Measurements from ENCODE around the gene FLVCR2. TPM values are rescaled to one million over a fixed set of nuclear protein-coding genes. Genes with fewer than 3 reads are reported as not detected.
"Not testable (repeated sequence)": the region's sequence is repeated elsewhere in the genome, so short reads cannot be mapped to it uniquely, and the experiment has no call there.

FLVCR2 gene
- total and polyA plus RNA-seq, 2 donors (not counting 1 experiment from before 2014, with no cell fraction given): 7.0 to 7.3 TPM

- H3K79me2 ChIP-seq (ENCODE audit: control insufficient read depth, insufficient read depth, low read length): no peaks in the 10 kb centered on the region
- H3K27me3 ChIP-seq (ENCODE audit: control insufficient read depth, insufficient read depth, low read length): no peaks in the 10 kb centered on the region
- no peaks in the 10 kb centered on the region for H4K20me1 ChIP-seq (ENCODE audit: control insufficient read depth, extremely low read depth, insufficient read depth, low read length)
- no peak overlapping the region for H3K4me2 ChIP-seq (ENCODE audit: extremely low read depth, insufficient read depth, low read length)
- DNase-seq (ENCODE audit: low read depth in 2 of 2): no peak
- TF ChIP-seq EZH2 (IDR thresholded peaks at IDR 0.05; ENCODE audit: low read length, missing control alignments) (no peak), CTCF (conservative IDR thresholded peaks at IDR 0.05 in 1 of 2, IDR thresholded peaks at IDR 0.05 in 1 of 2; ENCODE audit: low read depth in 1 of 2, low read length in 2 of 2) (no peak)
- H3K4me1 ChIP-seq (ENCODE audit: control insufficient read depth, extremely low read depth, insufficient read depth, low read length): no peaks in the 10 kb centered on the region
- H3K9ac ChIP-seq (ENCODE audit: insufficient read depth, low read length): no peak overlapping the region
- H3K36me3 ChIP-seq (ENCODE audit: control insufficient read depth, insufficient read depth, low read length): no peaks in the 10 kb centered on the region
- no peak overlapping the region for H2AFZ ChIP-seq (ENCODE audit: low read length)
- H3K4me3 ChIP-seq (replicated peaks in 1 of 4; ENCODE audit: control extremely low read depth in 1 of 4, insufficient read depth in 1 of 4, low read depth in 3 of 4, low read length in 4 of 4): no peak overlapping the region
- no peaks in the 10 kb centered on the region for H3K9me3 ChIP-seq (ENCODE audit: control insufficient read depth, insufficient read depth, low read depth, low read length)
- no peak overlapping the region for H3K27ac ChIP-seq (ENCODE audit: insufficient read depth, low read length)
These were observed 13.7 kb downstream of the FLVCR2 start for GRCh38 chr14:75591987-75592575.

GRCh38 chr14:75595226-75595625, 16.8 kb downstream of the FLVCR2 start:
- H3K4me2 ChIP-seq (ENCODE audit: extremely low read depth, insufficient read depth, low read length): no peak overlapping the region
- H4K20me1 ChIP-seq (ENCODE audit: control insufficient read depth, extremely low read depth, insufficient read depth, low read length): no peaks in the 10 kb centered on the region
- H3K4me1 ChIP-seq (ENCODE audit: control insufficient read depth, extremely low read depth, insufficient read depth, low read length): no peaks in the 10 kb centered on the region
- no peaks in the 10 kb centered on the region for H3K36me3 ChIP-seq (ENCODE audit: control insufficient read depth, insufficient read depth, low read length)
- H3K9me3 ChIP-seq (ENCODE audit: control insufficient read depth, insufficient read depth, low read depth, low read length): no peaks in the 10 kb centered on the region
- no peaks in the 10 kb centered on the region for H3K79me2 ChIP-seq (ENCODE audit: control insufficient read depth, insufficient read depth, low read length)
- H3K27ac ChIP-seq (ENCODE audit: insufficient read depth, low read length): no peak overlapping the region
- no peak overlapping the region for H3K4me3 ChIP-seq (replicated peaks in 1 of 4; ENCODE audit: control extremely low read depth in 1 of 4, insufficient read depth in 1 of 4, low read depth in 3 of 4, low read length in 4 of 4)
- TF ChIP-seq EZH2 (IDR thresholded peaks at IDR 0.05; ENCODE audit: low read length, missing control alignments) (no peak), CTCF (conservative IDR thresholded peaks at IDR 0.05 in 1 of 2, IDR thresholded peaks at IDR 0.05 in 1 of 2; ENCODE audit: low read depth in 1 of 2, low read length in 2 of 2) (no peak)
- H2AFZ ChIP-seq (ENCODE audit: low read length): no peak overlapping the region
- H3K27me3 ChIP-seq (ENCODE audit: control insufficient read depth, insufficient read depth, low read length): no peaks in the 10 kb centered on the region
- DNase-seq (ENCODE audit: low read depth in 2 of 2): no peak
- H3K9ac ChIP-seq (ENCODE audit: insufficient read depth, low read length): no peak overlapping the region

- Histone ChIP-seq H3K79me2 (ENCODE audit: control insufficient read depth, insufficient read depth, low read length) (no peaks in the 10 kb centered on the region), H3K4me1 (ENCODE audit: control insufficient read depth, extremely low read depth, insufficient read depth, low read length) (no peaks in the 10 kb centered on the region), H4K20me1 (ENCODE audit: control insufficient read depth, extremely low read depth, insufficient read depth, low read length) (no peaks in the 10 kb centered on the region), H3K36me3 (ENCODE audit: control insufficient read depth, insufficient read depth, low read length) (no peaks in the 10 kb centered on the region), H3K9me3 (ENCODE audit: control insufficient read depth, insufficient read depth, low read depth, low read length) (no peaks in the 10 kb centered on the region), H3K4me3 (replicated peaks in 1 of 4; ENCODE audit: control extremely low read depth in 1 of 4, insufficient read depth in 1 of 4, low read depth in 3 of 4, low read length in 4 of 4) (no peak overlapping the region), H2AFZ (ENCODE audit: low read length) (no peak overlapping the region), H3K4me2 (ENCODE audit: extremely low read depth, insufficient read depth, low read length) (no peak overlapping the region), H3K27ac (ENCODE audit: insufficient read depth, low read length) (no peak overlapping the region), H3K27me3 (ENCODE audit: control insufficient read depth, insufficient read depth, low read length) (no peaks in the 10 kb centered on the region), H3K9ac (ENCODE audit: insufficient read depth, low read length) (no peak overlapping the region)
- TF ChIP-seq EZH2 (IDR thresholded peaks at IDR 0.05; ENCODE audit: low read length, missing control alignments): no peak
- TF ChIP-seq CTCF (conservative IDR thresholded peaks at IDR 0.05 in 1 of 2, IDR thresholded peaks at IDR 0.05 in 1 of 2; ENCODE audit: low read depth in 1 of 2, low read length in 2 of 2): no peak
- no peak for DNase-seq (ENCODE audit: low read depth in 2 of 2)
These were observed 18.7 kb downstream of the FLVCR2 start for GRCh38 chr14:75597149-75597548.

GRCh38 chr14:75600100-75600499, 21.7 kb downstream of the FLVCR2 start:
- H3K36me3 ChIP-seq (ENCODE audit: control insufficient read depth, insufficient read depth, low read length); H3K27me3 ChIP-seq (ENCODE audit: control insufficient read depth, insufficient read depth, low read length); H4K20me1 ChIP-seq (ENCODE audit: control insufficient read depth, extremely low read depth, insufficient read depth, low read length); H3K4me3 ChIP-seq (replicated peaks in 1 of 4; ENCODE audit: control extremely low read depth in 1 of 4, insufficient read depth in 1 of 4, low read depth in 3 of 4, low read length in 4 of 4); H3K27ac ChIP-seq (ENCODE audit: insufficient read depth, low read length); DNase-seq (ENCODE audit: low read depth in 2 of 2); H3K4me2 ChIP-seq (ENCODE audit: extremely low read depth, insufficient read depth, low read length); H3K9ac ChIP-seq (ENCODE audit: insufficient read depth, low read length); H3K9me3 ChIP-seq (ENCODE audit: control insufficient read depth, insufficient read depth, low read depth, low read length); H3K4me1 ChIP-seq (ENCODE audit: control insufficient read depth, extremely low read depth, insufficient read depth, low read length); H3K79me2 ChIP-seq (ENCODE audit: control insufficient read depth, insufficient read depth, low read length); H2AFZ ChIP-seq (ENCODE audit: low read length): not testable (repeated sequence)

GRCh38 chr14:75601061-75601460, 22.6 kb downstream of the FLVCR2 start:
- not testable (repeated sequence) for H3K9me3 ChIP-seq (ENCODE audit: control insufficient read depth, insufficient read depth, low read depth, low read length); H3K79me2 ChIP-seq (ENCODE audit: control insufficient read depth, insufficient read depth, low read length); H3K27me3 ChIP-seq (ENCODE audit: control insufficient read depth, insufficient read depth, low read length); H2AFZ ChIP-seq (ENCODE audit: low read length); H3K4me3 ChIP-seq (replicated peaks in 1 of 4; ENCODE audit: control extremely low read depth in 1 of 4, insufficient read depth in 1 of 4, low read depth in 3 of 4, low read length in 4 of 4); H3K9ac ChIP-seq (ENCODE audit: insufficient read depth, low read length); DNase-seq (ENCODE audit: low read depth in 2 of 2); H4K20me1 ChIP-seq (ENCODE audit: control insufficient read depth, extremely low read depth, insufficient read depth, low read length); H3K36me3 ChIP-seq (ENCODE audit: control insufficient read depth, insufficient read depth, low read length); H3K4me1 ChIP-seq (ENCODE audit: control insufficient read depth, extremely low read depth, insufficient read depth, low read length); H3K27ac ChIP-seq (ENCODE audit: insufficient read depth, low read length); H3K4me2 ChIP-seq (ENCODE audit: extremely low read depth, insufficient read depth, low read length)

Data from fibroblast of lung (primary cell).